AG04449 (cell line): ENCODE results near the gene CHST11.

Experiments used
- CTCF ChIA-PET: fragments of 350-600 bp; formaldehyde crosslinking; extraction: SDS; loops from one replicate; lab custom pipeline; 2021; ENCODE audit warnings: antibody characterized with exemption; lab: Yijun Ruan, JAX
- POLR2A ChIA-PET: fragments of 400-600, 350-600 bp; formaldehyde crosslinking; extraction: SDS; loops from one replicate; lab custom pipeline; 2020; ENCODE audit warnings: antibody characterized with exemption, inconsistent platforms; lab: Yijun Ruan, JAX
- DNase-seq: peaks from one replicate; pipeline ENCODE4 v3.0.0-alpha.2; 2010; ENCODE audit warnings: low read depth, low spot score
- H3K4me3 ChIP-seq: 2 replicates; pipeline ENCODE4 v1.5.1; 2011; ENCODE audit warnings: low read depth, mild to moderate bottlenecking, control low read depth, low read length
- CTCF ChIP-seq: IDR thresholded peaks from one replicate; pipeline ENCODE4 v1.5.1; 2011; ENCODE audit warnings: mild to moderate bottlenecking, moderate library complexity, low read length, control low read depth, inconsistent platforms; ENCODE audit not compliant: insufficient read depth; ENCODE audit errors: missing control alignments

Gene CHST11

GRCh38 chr12:104538891-104539462 is 82.2 kb downstream of the CHST11 start:
- POLR2A ChIA-PET, result no interaction called here
- no peak overlapping the region for H3K4me3 ChIP-seq
- no peak for TF ChIP-seq CTCF
- CTCF ChIA-PET, result no interaction called here
- no peak for DNase-seq

GRCh38 chr12:104544836-104545235 is 88.1 kb downstream of the CHST11 start:
- ChIA-PET POLR2A (no interaction called here), CTCF (no interaction called here)
- no peak overlapping the region for H3K4me3 ChIP-seq
- no peak for TF ChIP-seq CTCF
- DNase-seq, result no peak

- no peak for TF ChIP-seq CTCF
- POLR2A ChIA-PET, result no interaction called here
- CTCF ChIA-PET, result interaction anchor here (1.2 kb wide), 1 partner anchor 15 kb away, joined by 4 read pairs; no protein-coding TSS in a partner anchor
- no peak for DNase-seq
- H3K4me3 ChIP-seq, result no peak overlapping the region
Observed at GRCh38 chr12:104546575-104546974, 89.8 kb downstream of the CHST11 start.

- ChIA-PET POLR2A (no interaction called here), CTCF (interaction anchor here (1.2 to 1.3 kb wide), 2 partner anchors 16 to 21 kb away, joined by 3 to 4 read pairs; no protein-coding TSS in a partner anchor)
- H3K4me3 ChIP-seq, result no peak overlapping the region
- no peak for TF ChIP-seq CTCF
- DNase-seq, result no peak
Observed at GRCh38 chr12:104547235-104547634, 90.5 kb downstream of the CHST11 start.

GRCh38 chr12:104549815-104550480 is 93.2 kb downstream of the CHST11 start:
- no peak for TF ChIP-seq CTCF
- H3K4me3 ChIP-seq, result no peak overlapping the region
- no peak for DNase-seq
- ChIA-PET POLR2A (no interaction called here), CTCF (no interaction called here)

GRCh38 chr12:104551313-104551931 is 94.7 kb downstream of the CHST11 start:
- no peak for DNase-seq
- ChIA-PET CTCF (no interaction called here), POLR2A (no interaction called here)
- no peak overlapping the region for H3K4me3 ChIP-seq
- TF ChIP-seq CTCF, result no peak
